SU-DHL-6 (cell line): ENCODE data around the gene CABP4.

Experiments used
- H2AFZ ChIP-seq: fragments of 200-600 bp; sonication (generic); 2 replicates; pipeline ENCODE4 v1.6.1; 2014; ENCODE audit warnings: low read depth, mild to moderate bottlenecking, moderate library complexity, mixed read lengths, antibody characterized with exemption, low read length; ENCODE audit not compliant: severe bottlenecking
- H3F3A ChIP-seq: fragments of 200-600 bp; shearing (Covaris generic); 2 replicates; pipeline ENCODE4 v1.6.0; 2016; ENCODE audit warnings: antibody characterized with exemption, mild to moderate bottlenecking; ENCODE audit not compliant: insufficient read depth
- H3K27ac ChIP-seq: fragments of 200-600 bp; sonication (generic); 2 replicates; pipeline ENCODE4 v1.5.1; 2016; ENCODE audit warnings: low read depth, mild to moderate bottlenecking, low read length, moderate library complexity, mixed read lengths
- H3K27me3 ChIP-seq: fragments of 200-600 bp; sonication (generic), shearing (Covaris generic); 2 replicates; pipeline ENCODE4 v1.6.0; 2014; ENCODE audit warnings: mild to moderate bottlenecking, low read length
- H3K36me3 ChIP-seq: fragments of 200-600 bp; sonication (generic); 2 replicates; pipeline ENCODE4 v1.6.1; 2014; ENCODE audit warnings: mild to moderate bottlenecking, low read length, mixed read lengths
- H3K4me2 ChIP-seq: fragments of 300-600, 200-600 bp; shearing (Covaris generic), sonication (generic); 2 replicates; pipeline ENCODE4 v1.6.0; 2014; ENCODE audit warnings: low read length, low read depth, mild to moderate bottlenecking; ENCODE audit not compliant: poor library complexity, severe bottlenecking
- H3K4me3 ChIP-seq: fragments of 200-600 bp; sonication (generic); 2 replicates; pipeline ENCODE4 v1.5.1; 2014; ENCODE audit warnings: antibody characterized with exemption, low read length, mild to moderate bottlenecking, mixed read lengths; ENCODE audit not compliant: insufficient read depth, poor library complexity, severe bottlenecking
- H3K79me2 ChIP-seq: fragments of 200-600 bp; sonication (generic); 2 replicates; pipeline ENCODE4 v1.6.1; 2014; ENCODE audit warnings: mild to moderate bottlenecking, low read length, moderate library complexity; ENCODE audit not compliant: insufficient read depth
- H3K9ac ChIP-seq: fragments of 200-600 bp; sonication (generic); 2 replicates; pipeline ENCODE4 v1.7.0; 2014; ENCODE audit warnings: mild to moderate bottlenecking, low read length
- H3K9me2 ChIP-seq: fragments of 200-600 bp; sonication (generic); replicated peaks from 2 replicates; pipeline ENCODE4 v1.6.1; 2014; ENCODE audit warnings: low read length; ENCODE audit not compliant: insufficient read depth
- H3K9me3 ChIP-seq: fragments of 200-600 bp; sonication (generic); 2 replicates; pipeline ENCODE4 v1.6.1; 2014; ENCODE audit warnings: low read length, mixed read lengths; ENCODE audit not compliant: insufficient read depth
- H4K20me1 ChIP-seq: fragments of 200-600 bp; sonication (generic); 2 replicates; pipeline ENCODE4 v1.6.1; 2014; ENCODE audit warnings: low read depth, mild to moderate bottlenecking, antibody characterized with exemption, low read length, moderate library complexity, mixed read lengths
- EZH2phosphoT487 ChIP-seq: fragments of 200-600 bp; sonication (generic), shearing (Covaris generic); conservative IDR thresholded peaks from 2 replicates; pipeline ENCODE4 v1.6.1; 2018; ENCODE audit warnings: mild to moderate bottlenecking, antibody characterized with exemption, low read length, moderate library complexity, mixed read lengths
- TF ChIP-seq, protein P1 (sequence below): fragments of 200-600 bp; sonication (generic); IDR thresholded peaks from one replicate; pipeline ENCODE4 v1.5.1; 2017; ENCODE audit warnings: antibody characterized with exemption, mild to moderate bottlenecking, low read length, moderate library complexity; ENCODE audit not compliant: insufficient read depth, poor library complexity, severe bottlenecking

CABP4 gene

DNA sequence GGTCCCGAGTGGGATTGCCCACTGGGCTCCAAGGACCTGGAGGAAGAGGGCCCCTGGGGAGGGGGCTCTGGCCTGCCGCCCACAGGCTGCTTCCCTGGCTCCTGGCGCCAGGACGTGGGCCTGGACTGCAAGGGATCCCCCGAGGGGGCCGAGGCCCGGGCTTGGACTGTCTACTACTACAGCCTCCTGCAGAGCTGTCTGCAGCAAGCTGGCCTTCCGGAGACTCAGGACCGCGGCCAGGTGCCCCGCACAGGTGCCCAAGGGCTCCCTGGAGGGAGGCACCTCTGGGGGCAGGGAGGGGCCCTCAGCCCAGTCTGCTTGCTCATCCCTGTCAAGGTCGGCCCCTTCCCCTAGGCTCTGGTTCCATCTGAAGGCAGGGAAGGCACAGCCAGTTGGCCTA lies 37.7 kb upstream of the CABP4 start:
- H3K4me3 ChIP-seq, result no peak overlapping the region
- H3K9me3 ChIP-seq, result no peaks in the 10 kb centered on the region
- no peaks in the 10 kb centered on the region for H3K9me2 ChIP-seq
- no peak overlapping the region for H3K27ac ChIP-seq
- H3K36me3 ChIP-seq, result no peaks in the 10 kb centered on the region
- no peak overlapping the region for H3K9ac ChIP-seq
- no peaks in the 10 kb centered on the region for H3F3A ChIP-seq
- TF ChIP-seq EZH2phosphoT487, result no peak
- TF ChIP-seq, protein P1, sequence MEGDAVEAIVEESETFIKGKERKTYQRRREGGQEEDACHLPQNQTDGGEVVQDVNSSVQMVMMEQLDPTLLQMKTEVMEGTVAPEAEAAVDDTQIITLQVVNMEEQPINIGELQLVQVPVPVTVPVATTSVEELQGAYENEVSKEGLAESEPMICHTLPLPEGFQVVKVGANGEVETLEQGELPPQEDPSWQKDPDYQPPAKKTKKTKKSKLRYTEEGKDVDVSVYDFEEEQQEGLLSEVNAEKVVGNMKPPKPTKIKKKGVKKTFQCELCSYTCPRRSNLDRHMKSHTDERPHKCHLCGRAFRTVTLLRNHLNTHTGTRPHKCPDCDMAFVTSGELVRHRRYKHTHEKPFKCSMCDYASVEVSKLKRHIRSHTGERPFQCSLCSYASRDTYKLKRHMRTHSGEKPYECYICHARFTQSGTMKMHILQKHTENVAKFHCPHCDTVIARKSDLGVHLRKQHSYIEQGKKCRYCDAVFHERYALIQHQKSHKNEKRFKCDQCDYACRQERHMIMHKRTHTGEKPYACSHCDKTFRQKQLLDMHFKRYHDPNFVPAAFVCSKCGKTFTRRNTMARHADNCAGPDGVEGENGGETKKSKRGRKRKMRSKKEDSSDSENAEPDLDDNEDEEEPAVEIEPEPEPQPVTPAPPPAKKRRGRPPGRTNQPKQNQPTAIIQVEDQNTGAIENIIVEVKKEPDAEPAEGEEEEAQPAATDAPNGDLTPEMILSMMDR, result no peak
- no peaks in the 10 kb centered on the region for H3K79me2 ChIP-seq
- H2AFZ ChIP-seq, result no peak overlapping the region
- no peak overlapping the region for H3K4me2 ChIP-seq
- no peaks in the 10 kb centered on the region for H3K27me3 ChIP-seq
- no peaks in the 10 kb centered on the region for H4K20me1 ChIP-seq

DNA sequence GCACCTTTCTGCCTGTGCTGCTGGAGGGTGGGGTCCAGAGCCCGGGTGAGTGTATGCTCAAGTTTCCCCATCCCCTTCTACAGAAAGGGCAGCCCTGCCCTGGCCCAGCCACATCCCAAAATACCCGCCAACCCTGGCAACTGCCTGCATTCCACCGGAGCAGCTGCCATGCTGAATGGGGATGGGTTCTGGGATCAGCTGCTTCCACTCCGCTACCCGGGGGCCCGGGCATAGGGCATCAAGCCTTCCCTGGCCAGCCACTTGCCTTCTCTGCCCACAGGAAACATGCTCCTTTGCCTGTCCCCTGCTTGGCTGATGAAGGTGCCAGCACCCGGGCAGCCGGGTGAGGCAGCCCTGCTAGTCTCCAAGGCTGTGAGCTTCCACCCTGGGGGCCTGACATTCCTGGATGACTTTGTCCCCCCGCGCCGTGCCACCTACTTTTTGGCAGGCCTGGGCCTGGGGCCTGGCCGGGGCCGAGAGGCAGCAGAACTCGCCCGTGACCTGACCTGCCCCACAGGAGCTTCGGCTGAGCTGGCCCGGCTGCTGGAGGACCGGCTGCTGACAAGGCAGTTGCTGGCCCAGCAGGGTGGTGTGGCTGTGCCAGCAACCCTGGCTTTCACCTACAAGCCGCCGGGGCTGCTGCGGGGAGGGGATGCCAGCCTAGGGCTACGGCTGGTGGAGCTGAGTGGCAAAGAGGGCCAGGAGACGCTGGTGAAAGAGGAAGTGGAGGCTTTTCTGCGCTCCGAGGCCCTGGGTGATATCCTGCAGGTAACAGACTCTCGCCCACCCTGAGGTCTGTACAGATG lies 36.5 kb upstream of the CABP4 start:
- H3K9ac ChIP-seq, result peak overlapping the region; percentile 21; the same call in 1 of the 2 replicates
- H4K20me1 ChIP-seq, result no peaks in the 10 kb centered on the region
- no peak for TF ChIP-seq EZH2phosphoT487
- TF ChIP-seq, protein P1, result no peak
- peak overlapping the region; percentile 32 for H3K4me2 ChIP-seq
- H3K79me2 ChIP-seq, result no peaks in the 10 kb centered on the region
- no peaks in the 10 kb centered on the region for H3K9me2 ChIP-seq
- H3F3A ChIP-seq, result no peaks in the 10 kb centered on the region
- H3K4me3 ChIP-seq, result no peak overlapping the region
- no peaks in the 10 kb centered on the region for H3K27me3 ChIP-seq
- H3K9me3 ChIP-seq, result no peaks in the 10 kb centered on the region
- no peak overlapping the region for H2AFZ ChIP-seq
- peak overlapping the region; percentile 32 for H3K27ac ChIP-seq
- no peaks in the 10 kb centered on the region for H3K36me3 ChIP-seq

DNA sequence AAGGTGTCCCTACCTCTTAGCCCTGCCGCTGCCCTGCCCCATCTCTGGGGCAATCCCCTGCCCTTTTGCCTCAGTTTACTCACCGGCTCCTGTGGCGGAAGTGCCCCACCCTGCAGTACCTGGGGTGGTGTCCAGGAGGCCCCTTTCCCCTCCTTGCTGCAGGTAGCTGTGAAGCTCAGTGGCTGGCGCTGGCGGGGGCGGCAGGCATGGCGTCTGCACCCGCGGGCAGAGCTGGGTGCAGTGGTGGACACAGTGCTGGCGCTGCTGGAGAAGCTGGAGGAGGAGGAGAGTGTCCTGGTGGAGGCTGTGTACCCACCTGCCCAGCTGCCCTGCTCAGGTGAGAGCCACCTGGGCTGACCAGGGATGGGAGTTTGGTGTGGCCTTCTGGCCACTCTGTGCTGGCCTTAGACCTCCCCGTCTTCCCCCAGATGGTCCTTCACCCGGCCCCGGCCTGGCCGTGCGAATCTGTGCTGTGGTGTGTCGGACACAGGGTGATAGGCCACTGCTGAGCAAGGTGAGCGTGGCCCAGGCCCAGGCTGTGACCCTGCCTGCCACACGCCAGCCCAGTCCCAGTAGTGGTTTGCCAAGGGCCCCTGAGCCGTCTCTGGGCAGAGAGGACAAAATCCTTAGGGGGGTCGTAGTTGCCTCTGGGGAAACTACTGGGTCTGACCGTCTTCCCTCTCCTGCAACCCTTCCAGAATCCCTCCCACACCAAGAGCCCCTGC lies 35.7 kb upstream of the CABP4 start:
- no peaks in the 10 kb centered on the region for H3F3A ChIP-seq
- H3K4me3 ChIP-seq, result no peak overlapping the region
- peak overlapping the region; percentile 67; the same call in 1 of the 2 replicates for H3K9ac ChIP-seq
- H3K9me2 ChIP-seq, result no peaks in the 10 kb centered on the region
- no peak overlapping the region for H2AFZ ChIP-seq
- H3K27ac ChIP-seq, result peak overlapping the region; percentile 32
- H3K4me2 ChIP-seq, result peak overlapping the region; percentile 32
- no peaks in the 10 kb centered on the region for H3K36me3 ChIP-seq
- H3K79me2 ChIP-seq, result no peaks in the 10 kb centered on the region
- no peak for TF ChIP-seq EZH2phosphoT487
- TF ChIP-seq, protein P1, result no peak
- H3K9me3 ChIP-seq, result no peaks in the 10 kb centered on the region
- no peaks in the 10 kb centered on the region for H3K27me3 ChIP-seq
- H4K20me1 ChIP-seq, result no peaks in the 10 kb centered on the region
